Heart left ventricle (tissue), 13 donors: ENCODE measurements around the gene SLC29A2.

ENCODE experiments used
- CTCF ChIP-seq, 12 donors: fragments of 200-600 bp; sonication (generic) in 4 of 12; IDR thresholded peaks; one replicate each; pipeline versions ENCODE4 v1.5.0 to v1.8.0; 2018 to 2022; ENCODE audit warnings: antibody characterized with exemption in 12 of 12, mild to moderate bottlenecking in 5 of 12
- POLR2A ChIP-seq, 2 donors: fragments of 450-650 bp; IDR thresholded peaks; one replicate each; pipeline ENCODE4 v1.6.1; 2017; ENCODE audit warnings: antibody characterized with exemption in 2 of 2, mild to moderate bottlenecking in 2 of 2, moderate library complexity in 2 of 2
- donor health status: ischemic (EF 13 %, LVEDD 7.1; RV severe dilation, severe dysfunction).
- donor health status: DM: no; HTN: yes; CAD: no.
- donor health status: DM: no; HTN: no; CAD: no.
- donor health status: ischemic (EF 25% LVEDD 6.9; RV normal size, moderate dysfunction).
- donor health status: ischemic (EF 25% LVEDD 5.7; RV mildly dilated, moderate dysfunction).
- donor health status: ischemic (EF 35%, LVEDD 5.7; RV mildly dilated, moderate dysfunction).
- donor health status: nonischemic (EF 11% LVEDD 7.7; RV severe dilation, severe dysfunction).
- donor health status: DM: yes; HTN: yes; CAD: no.
- donor health status: PGD.
- donor health status: ischemic (EF 29% LVEDD 5.4; RV normal size, mild dysfunction).
- donor health status: nonischemic (EF 23%, LVEDD 6.1; RV moderate dilation, normal function).

- TF ChIP-seq CTCF (IDR thresholded peaks at IDR 0.05) (no peak), POLR2A (IDR thresholded peaks at IDR 0.05) (no peak)
Measured at GRCh38 chr11:66346476-66347424, 24.8 kb downstream of the SLC29A2 start.
